Activated CD8-positive, alpha-beta T cell treated with anti-CD3 and anti-CD28 coated beads for 36 hours (primary cell): ENCODE results near the gene GNAO1. TPM values are rescaled to one million over a fixed set of nuclear protein-coding genes. Genes with fewer than 3 reads are reported as not detected.

Experiments
- ATAC-seq: fragments of 200-7000 bp; cut with Tn5 transposase; one replicate; pipeline ENCODE4 v1.10.0; 2021; ENCODE audit warnings: mild to moderate bottlenecking, moderate library complexity
- CTCF ChIA-PET: fragments of 350-600 bp; sonication (Branson Sonifier 250); formaldehyde crosslinking; loops from one replicate; lab custom pipeline; 2021; ENCODE audit warnings: antibody characterized with exemption; lab: Charles Lee
- POLR2A ChIA-PET: fragments of 350-600 bp; sonication (Branson Sonifier 250); formaldehyde crosslinking; loops from one replicate; lab custom pipeline; 2021; ENCODE audit warnings: antibody characterized with exemption; lab: Charles Lee
- DNase-seq: peaks from one replicate; pipeline ENCODE4 v3.0.0-alpha.2; 2020
- H3K27ac Mint-ChIP-seq: one replicate; pipeline ENCODE4 v1.8.0; 2021; ENCODE audit warnings: mild to moderate bottlenecking, mixed read lengths
- H3K27me3 Mint-ChIP-seq: one replicate; pipeline ENCODE4 v1.8.0; 2021; ENCODE audit warnings: mixed read lengths
- H3K36me3 Mint-ChIP-seq: one replicate; pipeline ENCODE4 v1.8.0; 2021; ENCODE audit warnings: low read depth, mixed read lengths
- H3K4me1 Mint-ChIP-seq: one replicate; pipeline ENCODE4 v1.8.0; 2021; ENCODE audit warnings: low read depth, mixed read lengths
- H3K4me3 Mint-ChIP-seq: one replicate; pipeline ENCODE4 v1.8.0; 2021; ENCODE audit warnings: mild to moderate bottlenecking, moderate library complexity, mixed read lengths
- H3K9me3 Mint-ChIP-seq: one replicate; pipeline ENCODE4 v1.8.0; 2021; ENCODE audit warnings: mixed read lengths
- intact Hi-C: fragments of 100-400 bp; cut with micrococcal nuclease; formaldehyde crosslinking; loops from one replicate; pipeline ENCODE4 v1.10.0; 2022
- total RNA-seq, 2 experiments: library from RNA; stranded (reverse); gene quantifications; one replicate each; pipeline ENCODE4 v1.2.3, GENCODE V29; 2021
- TF ChIP-seq, protein P1 (sequence below): fragments of 200-600 bp; IDR thresholded peaks from one replicate; pipeline ENCODE4 v1.8.0; 2022; ENCODE audit warnings: antibody characterized with exemption, mild to moderate bottlenecking

The GNAO1 gene
- total RNA-seq, 2 experiments from 2014 or later: 2.3 to 2.4 TPM

DNA sequence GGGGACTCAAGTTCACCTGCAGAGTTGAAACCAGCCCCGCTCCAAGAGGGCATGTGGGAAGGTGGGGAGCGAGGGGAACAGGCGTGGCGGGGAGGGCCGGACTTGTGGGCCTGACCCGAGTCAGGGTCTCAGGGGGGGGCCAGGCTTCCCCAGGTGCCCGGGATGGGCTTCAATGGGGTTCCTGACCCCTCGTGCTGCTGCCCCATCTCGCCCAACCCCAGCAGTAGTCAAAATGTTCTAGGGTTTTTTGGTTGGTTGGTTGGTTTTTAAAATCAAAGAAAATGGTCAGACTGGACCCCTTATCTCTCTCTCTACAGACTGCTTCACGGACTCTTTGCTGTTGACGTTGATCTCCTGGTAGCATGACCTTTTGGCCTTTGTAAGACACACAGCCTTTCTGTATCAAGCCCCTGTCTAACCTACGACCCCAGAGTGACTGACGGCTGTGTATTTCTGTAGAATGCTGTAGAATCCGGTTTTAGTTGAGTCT, 164.5 kb downstream of the GNAO1 start:
- ATAC-seq (no peak), DNase-seq (no peak)
- H3K9me3 Mint-ChIP-seq: no peaks in the 10 kb centered on the region
- peak overlapping the region; percentile 94 for H3K27ac Mint-ChIP-seq
- ChIA-PET POLR2A (interaction anchor here (1.0 to 1.1 kb wide), 2 partner anchors 14 to 96 kb away, joined by 3 to 4 read pairs; no protein-coding TSS in a partner anchor), CTCF (interaction anchor here (0.6 to 2.0 kb wide), 14 partner anchors 10 to 413 kb away, joined by 3 to 9 read pairs (median 3); partner anchors contain the start of gene OGFOD1)
- intact Hi-C loops: no loop called here
- peaks cover 36% of the 10 kb centered on the region for H3K4me1 Mint-ChIP-seq
- no peaks in the 10 kb centered on the region for H3K36me3 Mint-ChIP-seq
- TF ChIP-seq, protein P1, sequence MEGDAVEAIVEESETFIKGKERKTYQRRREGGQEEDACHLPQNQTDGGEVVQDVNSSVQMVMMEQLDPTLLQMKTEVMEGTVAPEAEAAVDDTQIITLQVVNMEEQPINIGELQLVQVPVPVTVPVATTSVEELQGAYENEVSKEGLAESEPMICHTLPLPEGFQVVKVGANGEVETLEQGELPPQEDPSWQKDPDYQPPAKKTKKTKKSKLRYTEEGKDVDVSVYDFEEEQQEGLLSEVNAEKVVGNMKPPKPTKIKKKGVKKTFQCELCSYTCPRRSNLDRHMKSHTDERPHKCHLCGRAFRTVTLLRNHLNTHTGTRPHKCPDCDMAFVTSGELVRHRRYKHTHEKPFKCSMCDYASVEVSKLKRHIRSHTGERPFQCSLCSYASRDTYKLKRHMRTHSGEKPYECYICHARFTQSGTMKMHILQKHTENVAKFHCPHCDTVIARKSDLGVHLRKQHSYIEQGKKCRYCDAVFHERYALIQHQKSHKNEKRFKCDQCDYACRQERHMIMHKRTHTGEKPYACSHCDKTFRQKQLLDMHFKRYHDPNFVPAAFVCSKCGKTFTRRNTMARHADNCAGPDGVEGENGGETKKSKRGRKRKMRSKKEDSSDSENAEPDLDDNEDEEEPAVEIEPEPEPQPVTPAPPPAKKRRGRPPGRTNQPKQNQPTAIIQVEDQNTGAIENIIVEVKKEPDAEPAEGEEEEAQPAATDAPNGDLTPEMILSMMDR: no peak
- H3K27me3 Mint-ChIP-seq: no peaks in the 10 kb centered on the region
- H3K4me3 Mint-ChIP-seq: peak overlapping the region; percentile 77

DNA sequence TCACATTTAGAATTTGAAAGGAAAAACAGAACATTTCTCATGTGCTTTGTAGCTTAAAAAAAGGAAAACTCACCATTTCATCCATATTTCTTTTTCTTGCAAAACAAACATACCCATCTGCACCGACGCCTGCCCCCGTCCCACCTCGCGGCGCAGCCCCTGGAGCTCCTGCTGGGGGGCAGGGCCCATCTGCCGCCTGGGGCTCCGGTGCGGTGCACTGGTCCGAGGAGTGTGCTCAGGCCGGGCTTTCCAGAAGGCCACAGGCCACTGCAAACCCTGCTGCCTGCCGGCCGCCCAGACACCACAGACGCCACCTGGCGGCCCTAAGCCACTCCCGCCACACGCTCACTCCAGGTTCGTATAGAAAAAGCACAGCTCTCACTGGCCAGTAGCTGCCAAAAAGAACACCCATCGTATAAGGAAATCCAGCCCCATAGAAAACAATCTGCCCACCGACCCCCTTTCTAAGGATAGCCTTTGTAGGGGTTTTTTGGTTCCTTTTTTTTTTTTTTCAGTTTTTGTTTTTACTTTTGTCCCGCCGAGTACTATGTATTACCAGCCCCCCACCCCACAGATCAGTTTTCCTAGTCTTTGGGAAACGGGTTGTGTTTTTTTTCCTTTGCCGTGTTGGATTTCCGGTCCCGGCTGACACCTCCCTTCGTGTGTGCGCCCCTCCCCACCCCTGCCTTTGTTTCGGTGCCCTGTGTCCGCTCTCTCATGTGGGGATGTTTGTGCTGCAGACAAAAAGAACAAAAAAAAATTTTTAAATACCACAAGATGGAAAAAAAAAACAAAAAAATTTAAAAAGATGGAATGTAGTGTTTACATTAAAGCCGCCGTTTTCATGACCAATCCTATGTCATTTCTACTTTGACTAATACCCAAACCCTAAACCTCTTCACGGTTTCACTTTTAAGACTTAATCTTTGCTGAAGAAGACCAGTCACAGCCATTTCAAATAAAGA, 165.3 kb downstream of the GNAO1 start:
- peak overlapping the region; percentile 94 for H3K27ac Mint-ChIP-seq
- no peaks in the 10 kb centered on the region for H3K27me3 Mint-ChIP-seq
- TF ChIP-seq, protein P1: peak; percentile 76
- H3K36me3 Mint-ChIP-seq: no peaks in the 10 kb centered on the region
- peak; percentile 71 for DNase-seq
- peak overlapping the region; percentile 77 for H3K4me3 Mint-ChIP-seq
- ATAC-seq: peak; percentile 82
- CTCF ChIA-PET: interaction anchor here (0.6 to 2.0 kb wide), 17 partner anchors 9 to 414 kb away, joined by 3 to 9 read pairs (median 3); partner anchors contain the start of gene OGFOD1
- intact Hi-C loops: no loop called here
- POLR2A ChIA-PET: interaction anchor here (0.7 to 1.1 kb wide), 3 partner anchors 8 to 14 kb away, joined by 3 read pairs; no protein-coding TSS in a partner anchor
- H3K9me3 Mint-ChIP-seq: no peaks in the 10 kb centered on the region
- H3K4me1 Mint-ChIP-seq: peaks cover 36% of the 10 kb centered on the region

GRCh38 chr16:56357241-56357764, 166.0 kb downstream of the GNAO1 start:
- intact Hi-C loops: no loop called here
- Mint-ChIP-seq H3K36me3 (no peaks in the 10 kb centered on the region), H3K9me3 (no peaks in the 10 kb centered on the region), H3K27ac (peak overlapping the region; percentile 94), H3K27me3 (no peaks in the 10 kb centered on the region), H3K4me3 (peak overlapping the region; percentile 77), H3K4me1 (peaks cover 36% of the 10 kb centered on the region)
- TF ChIP-seq, protein P1: no peak
- CTCF ChIA-PET: interaction anchor here (1.6 to 2.0 kb wide), 3 partner anchors 11 to 38 kb away, joined by 3 to 9 read pairs (median 5); no protein-coding TSS in a partner anchor
- ATAC-seq (peak; percentile 35), DNase-seq (no peak)
- POLR2A ChIA-PET: no interaction called here

DNA sequence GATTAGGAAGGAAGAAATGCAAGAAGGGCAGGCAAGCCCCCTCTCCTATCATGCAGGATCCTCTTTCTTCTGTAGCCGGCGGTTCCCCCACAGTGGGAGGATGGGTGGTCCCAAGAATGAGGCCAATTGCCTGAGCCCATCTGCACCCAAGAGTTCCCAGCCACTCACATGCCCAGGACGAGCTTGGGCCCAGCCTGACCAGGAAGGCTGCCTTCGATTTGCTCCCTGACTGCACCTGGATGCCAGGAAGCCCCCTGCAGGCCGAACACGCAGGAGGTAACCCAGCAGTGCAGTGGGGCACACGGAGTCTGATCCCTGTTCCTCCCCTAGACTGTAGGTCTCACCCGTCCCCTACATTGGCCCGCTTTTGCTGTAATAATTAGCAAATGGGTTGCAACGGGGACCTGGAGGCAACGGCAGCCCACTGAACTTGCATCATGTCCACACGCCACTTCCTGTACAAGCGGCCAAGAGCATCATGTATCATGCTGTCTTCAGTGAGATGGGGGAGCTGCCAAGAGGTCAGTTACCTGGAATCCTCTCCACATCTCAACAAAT, 166.6 kb downstream of the GNAO1 start:
- DNase-seq: no peak
- no peaks in the 10 kb centered on the region for H3K27me3 Mint-ChIP-seq
- H3K4me3 Mint-ChIP-seq: peak overlapping the region; percentile 12
- TF ChIP-seq, protein P1: no peak
- intact Hi-C loops: no loop called here
- no peaks in the 10 kb centered on the region for H3K36me3 Mint-ChIP-seq
- H3K27ac Mint-ChIP-seq: peak overlapping the region; percentile 94
- H3K4me1 Mint-ChIP-seq: peaks cover 36% of the 10 kb centered on the region
- ATAC-seq: no peak
- POLR2A ChIA-PET: no interaction called here
- no peaks in the 10 kb centered on the region for H3K9me3 Mint-ChIP-seq
- CTCF ChIA-PET: interaction anchor here (1.6 to 2.0 kb wide), 2 partner anchors 10 to 39 kb away, joined by 5 to 9 read pairs; no protein-coding TSS in a partner anchor
